NCI-H146 treated with DMSO at 0.1 percent for 48 hours (cell line): ENCODE data around the gene NAT16.

Experiments used
- DNase-seq: peaks from one replicate; lab custom pipeline; 2025; ENCODE audit not compliant: unreplicated experiment; lab: John Stamatoyannopoulos, UW

The NAT16 gene

DNA sequence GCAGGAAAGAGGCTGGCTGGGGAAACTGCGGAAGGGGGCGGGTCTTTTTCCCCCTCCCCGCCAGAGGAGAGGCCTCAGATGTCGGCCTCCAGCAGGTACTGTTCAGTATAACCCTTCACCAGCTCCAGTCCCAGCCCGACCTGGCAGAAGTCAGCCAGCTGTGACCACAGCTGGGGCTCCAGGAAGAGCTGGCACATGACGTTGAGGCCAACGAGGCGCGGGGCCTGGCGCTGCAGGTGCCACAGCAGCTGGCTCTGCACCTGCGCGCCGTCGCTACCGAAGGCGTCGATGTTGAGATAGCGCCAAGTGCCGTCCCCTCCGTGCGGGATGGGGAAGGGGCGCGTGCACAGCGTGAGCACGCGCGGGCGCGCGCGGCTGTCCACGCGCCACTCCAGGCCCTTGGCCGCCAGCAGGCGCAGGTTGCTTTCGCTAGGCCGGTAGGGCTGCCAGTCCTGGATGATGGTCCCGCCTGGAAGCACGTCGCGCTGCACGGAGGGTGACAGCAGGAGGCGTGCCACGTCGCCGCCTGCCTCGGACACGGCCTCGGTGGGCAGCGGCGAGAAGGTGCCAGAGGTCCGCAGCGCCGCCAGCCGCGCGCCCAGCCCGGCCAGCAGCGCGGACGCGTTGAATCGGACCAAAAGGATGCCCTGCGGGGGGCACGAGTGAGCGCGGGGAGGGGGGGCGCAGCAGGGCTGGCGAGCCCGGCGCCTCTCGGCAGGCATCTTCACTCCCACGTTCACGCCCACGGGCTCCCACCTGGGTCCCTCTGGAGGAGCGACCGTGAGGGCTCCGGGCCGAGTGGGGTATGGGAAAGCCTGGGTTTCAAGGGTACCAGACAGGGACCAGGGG lies 7.9 kb downstream of the NAT16 start:
- peak; percentile 9 for DNase-seq

- DNase-seq: no peak
These were observed 8.7 kb downstream of the NAT16 start for GRCh38 chr7:101171442-101171837.

- DNase-seq: no peak
These were observed 9.3 kb downstream of the NAT16 start for GRCh38 chr7:101170617-101171441.

- peak; percentile 20 for DNase-seq
These were observed 10.1 kb downstream of the NAT16 start for GRCh38 chr7:101169838-101170551.

- DNase-seq: no peak
These were observed 10.8 kb downstream of the NAT16 start for GRCh38 chr7:101169110-101169837.

DNA sequence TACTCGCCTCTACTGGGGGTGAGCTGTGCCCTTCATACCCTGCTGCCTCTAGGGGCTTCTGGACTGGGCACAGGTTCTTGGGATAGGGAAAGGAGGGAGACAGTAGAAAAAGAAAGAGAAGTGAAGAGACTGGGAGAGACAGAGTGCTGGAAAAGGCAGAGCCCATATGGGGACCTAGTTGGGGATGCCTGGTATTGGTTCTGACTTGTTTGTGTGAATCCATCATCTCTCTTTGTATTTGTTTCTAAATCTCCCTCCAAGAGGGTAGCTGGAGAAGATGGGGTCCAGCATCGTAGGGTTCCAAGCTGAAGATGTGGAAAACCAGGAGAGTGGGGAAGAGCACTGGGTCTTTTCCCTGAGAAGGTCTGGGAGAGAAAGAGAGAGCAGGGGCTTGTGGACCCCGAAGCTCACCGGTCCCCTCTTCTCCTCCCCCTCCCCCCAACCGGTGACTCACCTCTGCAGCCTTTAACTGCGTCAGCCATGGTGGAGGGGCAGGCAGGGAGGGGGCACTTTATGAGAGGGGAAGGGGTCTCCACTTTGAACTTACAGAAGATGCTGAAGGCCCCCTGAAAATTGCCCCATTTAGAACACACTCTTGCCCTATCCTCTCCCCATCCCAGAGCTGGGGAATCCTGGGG lies 11.6 kb downstream of the NAT16 start:
- DNase-seq: no peak

DNA sequence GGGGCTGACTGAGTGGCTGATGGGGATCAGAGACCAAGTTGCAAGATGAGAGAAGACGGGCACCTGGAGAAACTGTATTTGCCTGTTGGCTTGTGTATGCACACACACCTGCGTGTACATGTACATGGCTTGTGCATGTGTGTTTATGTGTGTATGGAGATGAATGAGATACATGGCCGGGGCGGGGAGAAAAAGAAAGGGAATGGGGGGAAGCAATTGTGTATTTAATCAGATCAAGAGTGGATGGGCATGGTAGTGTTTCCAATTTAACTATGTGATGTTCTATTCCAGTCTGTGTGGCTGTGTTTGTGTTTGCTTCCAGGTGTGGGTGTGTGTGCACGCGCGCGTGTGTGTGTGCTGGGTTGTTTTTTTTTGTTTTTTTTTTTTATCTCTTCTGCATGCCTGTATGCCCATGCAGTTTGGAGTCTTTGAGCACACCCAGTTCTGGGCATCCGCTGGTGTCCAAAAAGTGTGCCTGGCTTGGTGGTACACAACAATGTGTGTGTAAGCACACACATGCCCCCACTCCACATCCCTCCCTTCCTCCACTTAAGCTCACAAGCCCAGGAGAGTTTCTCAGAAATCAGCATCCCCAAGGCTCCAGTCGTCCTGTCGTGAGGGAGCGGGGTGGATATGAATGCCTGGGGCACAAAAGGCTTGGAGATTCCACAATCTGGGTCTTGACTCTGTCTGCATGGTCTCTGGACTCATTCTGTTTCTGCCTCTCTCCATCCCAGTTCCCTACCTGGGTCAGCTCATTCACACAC lies 12.3 kb downstream of the NAT16 start:
- DNase-seq: no peak

DNA sequence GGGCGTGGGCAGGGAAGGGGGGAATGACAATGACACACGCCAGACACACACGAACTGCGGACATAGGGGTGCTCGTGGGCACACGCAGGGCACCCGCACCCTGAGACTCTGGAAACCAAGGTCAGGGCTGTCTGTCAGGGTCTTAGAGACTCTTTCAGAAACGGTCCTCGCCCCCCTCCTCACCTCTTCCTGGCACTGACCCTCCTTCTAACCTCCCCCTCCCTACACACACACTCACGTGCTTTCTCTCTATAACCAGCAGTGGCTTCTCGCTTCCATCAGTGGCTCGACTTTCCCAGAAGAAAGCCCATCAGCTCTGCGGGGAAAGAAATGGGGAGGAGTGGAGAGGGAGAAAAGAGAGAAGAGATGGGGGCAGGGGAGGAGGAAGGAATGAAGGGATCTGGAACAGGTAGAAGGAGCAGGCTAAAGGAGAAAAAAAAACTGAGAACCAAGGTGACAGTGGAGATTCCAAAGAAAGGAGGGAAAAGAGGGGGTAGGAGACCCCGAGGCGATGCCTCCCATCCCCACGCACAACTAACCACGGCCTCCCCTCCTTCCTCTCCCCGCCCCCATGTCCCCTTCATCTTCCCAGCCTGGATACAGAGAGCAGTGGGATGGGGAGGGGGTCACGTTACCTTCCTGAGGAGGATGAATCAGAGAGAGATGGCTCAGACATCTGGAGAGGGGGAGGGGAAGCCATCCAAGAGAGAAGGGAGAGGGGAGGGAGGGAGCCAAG lies 13.0 kb downstream of the NAT16 start:
- no peak for DNase-seq

GRCh38 chr7:101166648-101166908 lies 13.5 kb downstream of the NAT16 start:
- DNase-seq: no peak

- no peak for DNase-seq
These were observed 14.0 kb downstream of the NAT16 start for GRCh38 chr7:101165958-101166647.

DNA sequence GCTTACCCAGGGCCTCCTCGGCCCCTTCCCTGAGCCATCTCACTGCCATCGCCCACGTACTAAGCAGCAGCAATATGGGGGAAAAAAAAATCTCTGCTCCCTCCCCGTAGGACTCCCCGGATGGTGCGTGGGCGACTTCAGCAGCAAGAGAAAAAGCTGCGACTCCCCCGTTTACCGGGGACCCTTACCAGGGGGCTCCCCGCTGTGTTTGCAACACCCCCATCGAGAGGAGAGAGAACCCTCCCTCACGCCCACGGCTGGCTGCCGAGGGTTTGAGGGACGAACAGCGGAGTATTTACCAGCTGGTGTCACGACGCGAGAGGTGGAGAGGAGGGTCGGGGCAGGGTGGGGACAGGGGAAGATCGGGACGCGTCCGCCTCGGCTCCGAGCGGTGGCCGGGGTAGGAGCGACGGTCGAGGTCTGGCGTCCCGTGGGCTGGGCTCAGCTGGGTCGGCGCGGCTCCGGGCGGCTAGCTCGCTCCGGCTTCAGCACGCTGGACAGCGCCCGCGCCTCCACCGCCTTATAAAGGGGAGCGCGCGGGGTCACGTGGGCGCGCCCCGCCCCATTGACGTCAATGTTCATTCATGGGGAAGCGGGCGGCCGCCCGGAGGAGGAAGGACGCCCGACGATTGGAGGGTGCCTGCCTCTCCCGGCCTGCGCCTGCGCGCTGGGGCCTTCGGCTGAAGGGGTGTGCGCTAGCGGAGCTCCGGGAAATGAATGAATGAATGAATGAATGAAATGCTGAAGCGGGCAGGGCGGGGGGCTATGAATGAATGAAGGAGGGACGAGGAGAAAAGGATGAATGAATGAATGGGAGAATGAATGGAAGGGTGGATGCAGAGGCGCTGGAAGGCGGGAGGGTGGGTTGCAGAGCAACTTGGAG lies 14.8 kb downstream of the NAT16 start, which contains the start of gene VGF:
Gene VGF (minus strand): TSS at position 495 of the 883 bp plus-strand sequence. CDS start 726 bp downstream, outside the sequence.
- DNase-seq: peak; percentile 80

DNA sequence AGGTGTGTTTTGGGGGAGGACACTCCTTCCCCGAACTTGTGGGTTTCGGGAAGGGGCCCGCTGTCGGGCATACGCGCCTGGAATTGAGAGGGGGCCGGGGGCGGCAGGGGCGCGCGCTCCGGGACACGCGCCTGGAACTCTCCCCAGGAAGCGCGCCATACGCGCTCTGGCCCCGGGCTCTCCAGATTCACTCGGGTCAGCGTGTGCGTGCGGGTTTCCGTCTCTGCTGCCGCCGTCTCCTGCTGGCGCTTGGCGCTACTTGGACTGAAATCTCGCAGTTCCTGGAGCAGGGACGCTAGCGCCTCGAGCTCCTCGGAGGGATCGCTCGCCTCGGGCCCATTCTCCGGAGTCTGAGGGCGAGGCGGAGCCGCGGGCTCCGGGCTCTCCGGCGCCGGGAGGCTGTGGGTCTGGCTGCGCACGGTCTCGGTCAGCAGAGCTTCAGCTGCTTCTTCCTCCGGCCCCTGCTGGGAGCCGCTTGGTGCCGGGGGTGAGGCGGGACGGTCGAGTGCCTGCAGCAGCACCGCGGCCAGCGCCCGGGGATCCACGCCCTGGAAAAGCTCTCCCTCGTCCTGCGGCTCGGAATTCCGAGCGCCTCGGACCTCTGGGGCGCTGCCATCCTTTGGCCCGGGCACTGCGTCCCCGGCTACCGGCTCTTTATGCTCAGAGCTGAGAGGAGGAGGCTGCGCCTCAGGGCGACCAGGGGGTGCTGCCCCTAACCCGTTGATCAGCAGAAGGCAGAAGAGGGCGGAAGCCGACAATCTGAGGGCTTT lies 15.8 kb downstream of the NAT16 start:
- DNase-seq: no peak

GRCh38 chr7:101163279-101164070 lies 16.6 kb downstream of the NAT16 start:
- peak; percentile 75 for DNase-seq

DNA sequence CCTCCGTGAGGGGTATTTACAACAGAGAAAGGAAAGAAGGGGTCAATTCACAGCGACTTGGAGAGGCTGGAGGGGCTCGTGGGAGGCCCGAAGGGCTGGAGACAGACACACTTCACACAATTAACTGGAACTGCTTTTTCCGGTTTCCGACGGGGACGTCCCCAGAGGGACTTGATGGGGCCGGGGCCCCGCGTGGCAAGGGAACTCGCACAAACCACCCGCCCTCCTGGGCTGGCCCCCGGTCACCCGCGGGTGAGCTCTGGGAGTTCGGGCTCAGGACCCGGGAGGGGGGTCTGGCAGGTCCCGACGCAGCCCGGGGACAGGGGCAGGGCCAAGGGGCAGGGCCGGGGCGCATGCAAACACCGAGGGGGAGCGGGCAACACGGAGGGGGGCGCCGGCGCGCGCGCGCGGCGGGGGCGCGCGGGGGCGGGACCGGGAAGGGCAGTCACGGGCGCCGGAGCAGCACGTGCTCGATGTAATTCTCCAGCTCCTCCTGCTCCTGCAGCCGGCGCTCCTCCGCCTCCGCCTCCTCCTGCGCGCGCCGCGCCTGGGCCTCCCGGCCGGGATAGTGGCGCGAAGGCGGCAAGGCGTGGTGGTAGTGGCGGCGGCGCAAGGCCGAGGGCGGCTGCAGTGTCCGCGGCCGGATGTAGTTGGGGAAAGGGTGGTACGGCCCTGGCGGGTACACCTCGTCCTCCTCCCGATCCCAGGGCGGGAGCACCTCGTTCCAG lies 17.4 kb downstream of the NAT16 start:
- peak; percentile 60 for DNase-seq
